ENCODE results near the gene TUBB4A. TPM values are rescaled to one million over a fixed set of nuclear protein-coding genes. Genes with fewer than 3 reads are reported as not detected.
"Not testable (repeated sequence)": the region's sequence is repeated elsewhere in the genome, so short reads cannot be mapped to it uniquely, and the experiment has no call there.

The TUBB4A gene
- total RNA-seq, 1 experiment from 2014 or later = 2.9 TPM

DNA sequence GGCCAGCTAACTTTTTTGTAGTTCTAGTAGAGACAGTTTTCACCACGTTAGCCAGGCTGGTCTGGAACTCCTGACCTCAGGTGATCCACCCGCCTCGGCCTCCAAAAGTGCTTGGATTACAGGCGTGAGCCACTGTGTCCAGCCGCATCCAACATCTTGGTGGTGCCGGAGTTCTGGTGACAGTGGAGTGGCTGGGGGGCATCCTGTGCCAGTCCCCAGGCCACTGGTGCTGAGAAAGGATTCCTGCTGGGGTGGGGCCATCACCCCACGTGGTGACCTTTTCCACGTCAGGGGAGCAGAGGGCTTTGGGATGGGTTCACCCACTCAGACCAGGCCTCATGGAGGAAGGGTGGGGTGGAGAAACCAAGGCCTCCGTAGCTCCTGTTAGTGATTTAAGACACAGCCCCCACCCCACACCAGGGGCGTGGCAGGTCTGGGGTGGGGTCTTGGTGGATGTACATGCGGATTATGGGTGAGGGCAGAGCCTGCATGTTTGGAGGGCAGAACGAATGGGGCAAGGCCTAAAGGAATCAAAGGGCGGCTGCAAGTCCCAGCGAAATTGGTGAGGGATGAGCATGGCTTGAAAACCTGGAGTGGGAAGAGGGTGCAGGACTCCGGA, 12.9 kb upstream of the TUBB4A start:
- Histone ChIP-seq H3K4me3 (ENCODE audit: insufficient read depth, low read depth, low read length) (no peak overlapping the region), H3K36me3 (replicated peaks; ENCODE audit: control insufficient read depth, insufficient read depth, low read length) (no peaks in the 10 kb centered on the region), H3K27me3 (ENCODE audit: control insufficient read depth, insufficient read depth, low read length) (no peaks in the 10 kb centered on the region)
- no peak for DNase-seq

DNA sequence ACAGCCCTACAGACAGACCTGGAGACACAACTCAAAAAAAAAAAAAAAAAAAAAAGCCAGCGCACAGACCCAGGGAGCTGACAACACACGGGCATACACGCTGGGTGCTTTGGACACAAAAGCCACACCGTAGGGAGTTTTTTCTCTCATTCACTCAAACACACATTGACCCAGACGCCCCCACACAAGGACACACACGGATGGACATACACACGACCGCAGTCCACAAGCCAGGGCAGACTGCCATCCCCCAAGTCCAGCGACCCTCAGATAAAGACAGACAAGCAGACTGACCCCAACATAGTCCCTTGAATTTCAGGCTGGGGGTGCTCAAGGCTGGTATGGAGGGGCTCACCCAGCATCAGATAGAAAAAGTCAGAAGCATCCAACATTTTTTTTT, 12.0 kb upstream of the TUBB4A start:
- Histone ChIP-seq H3K27me3 (ENCODE audit: control insufficient read depth, insufficient read depth, low read length) (no peaks in the 10 kb centered on the region), H3K36me3 (replicated peaks; ENCODE audit: control insufficient read depth, insufficient read depth, low read length) (no peaks in the 10 kb centered on the region), H3K4me3 (ENCODE audit: insufficient read depth, low read depth, low read length) (no peak overlapping the region)
- DNase-seq = no peak

DNA sequence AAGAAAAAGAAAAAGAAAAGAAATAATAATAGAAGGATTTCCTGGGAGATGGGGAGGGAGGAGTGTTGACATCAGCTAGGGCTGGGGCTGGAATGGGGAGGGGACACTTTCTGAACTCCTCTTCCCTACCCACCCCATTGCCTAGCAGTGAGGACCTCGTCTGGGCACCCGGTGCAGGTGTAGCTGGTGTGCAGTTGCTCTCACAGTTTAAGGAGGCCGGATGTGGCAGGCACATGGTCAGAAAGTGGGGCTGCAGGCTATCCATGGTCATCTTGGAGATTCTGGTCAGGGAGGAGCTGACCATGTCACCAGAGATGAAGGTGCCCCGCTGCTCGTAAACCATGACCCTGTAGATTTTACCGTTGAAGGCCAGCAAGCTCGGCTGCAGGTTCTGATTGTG, 8.5 kb upstream of the TUBB4A start:
- H3K4me3 ChIP-seq (ENCODE audit: insufficient read depth, low read depth, low read length) = no peak overlapping the region
- no peaks in the 10 kb centered on the region for H3K36me3 ChIP-seq (replicated peaks; ENCODE audit: control insufficient read depth, insufficient read depth, low read length)
- no peaks in the 10 kb centered on the region for H3K27me3 ChIP-seq (ENCODE audit: control insufficient read depth, insufficient read depth, low read length)
- DNase-seq = no peak

DNA sequence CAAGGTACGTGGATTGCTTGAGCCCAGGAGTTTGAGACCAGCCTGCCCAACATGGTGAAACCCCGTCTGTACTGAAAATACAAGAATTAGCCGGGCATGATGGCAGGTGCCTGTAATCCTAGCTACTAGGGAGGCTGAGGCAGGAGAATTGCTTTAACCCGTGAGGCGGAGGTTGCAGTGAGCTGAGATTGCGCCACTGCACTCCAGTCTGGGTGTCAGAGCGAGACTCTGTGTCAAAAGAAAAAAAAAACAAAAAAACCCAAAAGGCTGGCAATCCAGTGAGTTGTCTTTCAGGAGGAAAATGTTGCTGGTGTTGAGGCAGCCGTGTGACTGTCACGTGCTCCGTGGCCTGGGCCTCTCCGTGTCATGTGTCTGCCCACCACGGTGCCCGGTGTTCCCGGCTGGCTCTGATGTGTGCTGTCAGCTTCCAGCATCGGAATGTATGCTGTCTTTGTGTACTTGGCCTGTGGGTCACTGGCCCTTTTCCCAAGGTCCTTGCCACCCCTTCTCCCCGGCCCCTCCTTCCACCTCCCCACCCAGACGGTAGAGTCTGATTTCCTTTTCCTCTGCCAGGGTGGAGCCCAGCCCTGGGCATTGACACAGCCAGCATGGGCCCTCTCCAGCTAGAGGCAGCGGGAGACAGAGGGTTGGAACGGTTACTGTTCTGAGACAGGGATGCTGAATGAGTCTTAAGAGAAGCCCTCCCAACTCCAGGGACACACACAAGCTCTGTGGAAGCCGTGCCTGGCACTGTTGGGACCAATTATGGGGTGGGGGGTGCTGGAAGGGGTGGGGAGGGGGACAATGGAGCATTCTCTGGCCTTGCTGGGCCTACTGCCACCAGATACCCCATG, 7.2 kb upstream of the TUBB4A start:
- Histone ChIP-seq H3K27me3 (ENCODE audit: control insufficient read depth, insufficient read depth, low read length) (no peaks in the 10 kb centered on the region), H3K36me3 (replicated peaks; ENCODE audit: control insufficient read depth, insufficient read depth, low read length) (no peaks in the 10 kb centered on the region), H3K4me3 (ENCODE audit: insufficient read depth, low read depth, low read length) (no peak overlapping the region)
- no peak for DNase-seq

DNA sequence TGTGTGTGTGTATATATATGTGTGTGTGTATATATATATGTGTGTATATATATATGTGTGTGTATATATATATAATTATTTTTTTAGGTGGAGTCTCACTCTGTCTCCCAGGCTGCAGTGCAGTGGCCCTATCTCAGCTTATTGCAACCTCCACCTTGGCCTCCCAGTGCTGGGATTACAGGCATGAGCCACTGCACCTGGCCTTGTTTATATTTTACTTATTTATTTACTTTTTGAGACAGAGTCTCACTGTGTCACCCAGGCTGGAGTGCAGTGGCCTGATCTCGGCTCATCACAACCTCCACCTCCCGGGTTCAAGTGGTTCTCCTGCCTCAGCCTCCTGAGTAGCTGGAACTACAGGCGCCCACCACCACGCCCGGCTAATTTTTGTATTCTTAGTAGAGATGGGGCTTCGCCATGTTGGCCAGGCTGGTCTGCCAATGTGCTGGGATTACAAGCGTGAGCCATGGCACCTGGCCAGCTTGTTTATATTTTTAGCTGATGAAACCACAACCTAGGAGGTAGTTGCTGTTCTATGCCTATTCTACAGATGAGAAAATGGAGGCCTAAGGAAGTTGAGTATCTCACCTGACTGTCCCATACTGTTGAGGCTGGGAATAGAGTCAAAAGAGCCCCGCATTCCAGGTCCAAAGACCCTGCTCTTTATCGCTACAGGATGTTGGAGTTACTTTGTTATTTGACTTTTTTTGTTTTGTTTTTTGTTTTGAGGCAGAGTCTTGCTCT, 6.1 kb upstream of the TUBB4A start:
- not testable (repeated sequence) for DNase-seq; H3K27me3 ChIP-seq (ENCODE audit: control insufficient read depth, insufficient read depth, low read length); H3K4me3 ChIP-seq (ENCODE audit: insufficient read depth, low read depth, low read length); H3K36me3 ChIP-seq (replicated peaks; ENCODE audit: control insufficient read depth, insufficient read depth, low read length)

DNA sequence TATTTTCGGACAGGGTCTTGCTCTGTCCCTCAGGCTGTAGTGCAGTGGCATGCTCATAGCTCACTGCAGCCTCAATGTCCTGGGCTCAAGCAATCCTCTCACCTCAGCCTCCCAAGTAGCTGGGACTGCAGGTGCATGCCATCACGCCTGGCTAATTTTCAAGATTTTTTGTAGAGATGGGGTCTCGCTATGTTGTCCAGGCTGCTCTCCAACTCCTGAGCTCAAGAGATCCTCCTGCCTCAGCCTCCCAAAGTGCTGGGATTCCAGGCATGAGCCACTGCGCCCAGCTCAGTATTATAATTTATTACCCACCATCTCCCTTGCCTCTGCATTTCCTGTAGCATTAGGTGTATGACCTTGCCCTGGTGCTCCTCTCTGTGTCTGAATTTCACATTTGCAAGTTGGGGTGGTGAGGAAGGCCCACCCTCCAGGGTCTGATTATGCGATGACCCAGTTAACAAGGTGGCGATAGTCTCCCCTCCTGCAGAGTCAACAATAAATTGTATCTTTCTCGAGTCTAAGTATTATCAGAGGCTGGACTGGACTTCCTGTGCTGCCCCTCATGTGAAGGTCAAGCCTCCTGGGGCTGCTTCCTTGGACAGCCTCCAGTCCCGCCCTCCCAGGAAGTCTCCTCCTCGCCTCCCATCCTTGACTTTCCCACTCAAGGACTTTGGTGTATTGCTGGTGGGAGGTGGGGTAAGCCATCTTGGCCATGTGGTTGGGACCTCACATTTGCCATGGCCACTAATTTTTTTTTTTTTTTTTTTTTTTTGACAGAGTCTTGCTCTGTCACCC, 1.5 kb upstream of the TUBB4A start:
- H3K36me3 ChIP-seq (replicated peaks; ENCODE audit: control insufficient read depth, insufficient read depth, low read length) = no peaks in the 10 kb centered on the region; the same call in 1 of the 2 replicates
- no peak for DNase-seq
- no peak overlapping the region for H3K4me3 ChIP-seq (ENCODE audit: insufficient read depth, low read depth, low read length)
- H3K27me3 ChIP-seq (ENCODE audit: control insufficient read depth, insufficient read depth, low read length) = peaks cover 24% of the 10 kb centered on the region

DNA sequence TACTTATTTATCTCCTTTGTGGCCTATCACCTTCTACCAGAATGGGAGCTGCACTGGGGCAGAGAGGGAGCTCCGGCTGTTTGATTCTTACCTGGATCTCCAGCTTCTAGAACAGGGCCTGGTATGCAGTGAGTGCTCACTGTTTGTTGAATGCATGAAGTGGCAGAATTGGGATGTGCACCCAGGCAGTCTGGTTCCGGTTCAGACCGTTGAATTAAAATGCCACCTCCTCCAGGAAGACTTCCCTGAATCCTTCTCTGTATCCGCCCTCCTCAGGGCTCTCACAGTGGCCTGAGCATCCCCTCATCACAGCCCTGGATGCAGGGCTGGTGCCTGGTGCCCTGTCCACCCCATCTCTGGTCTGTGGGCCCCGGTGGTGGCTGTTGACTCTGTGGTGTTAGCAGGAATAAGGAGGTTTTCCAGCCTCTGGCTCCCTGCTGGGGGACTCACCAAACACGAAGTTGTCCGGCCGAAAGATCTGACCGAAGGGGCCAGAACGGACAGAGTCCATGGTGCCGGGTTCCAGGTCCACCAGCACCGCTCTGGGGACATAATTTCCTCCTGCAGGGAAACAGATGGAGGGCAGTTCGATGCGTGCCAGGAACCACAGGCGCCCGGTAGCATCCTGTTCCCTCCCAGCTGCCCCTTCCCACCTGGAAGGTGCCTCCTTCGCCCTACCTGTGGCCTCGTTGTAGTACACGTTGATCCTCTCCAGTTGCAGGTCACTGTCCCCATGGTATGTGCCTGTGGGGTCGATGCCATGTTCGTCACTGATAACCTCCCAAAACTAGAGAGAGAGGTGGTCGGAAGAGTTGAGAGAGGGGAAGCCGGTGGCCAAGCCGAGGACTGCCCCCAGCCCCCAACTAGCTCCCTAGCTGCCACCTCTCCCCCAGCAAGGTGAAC, 1.0 kb downstream of the TUBB4A start:
- no peaks in the 10 kb centered on the region; the same call in 1 of the 2 replicates for H3K36me3 ChIP-seq (replicated peaks; ENCODE audit: control insufficient read depth, insufficient read depth, low read length)
- DNase-seq = peak; percentile 50
- peaks cover 24% of the 10 kb centered on the region for H3K27me3 ChIP-seq (ENCODE audit: control insufficient read depth, insufficient read depth, low read length)
- H3K4me3 ChIP-seq (ENCODE audit: insufficient read depth, low read depth, low read length) = peak overlapping the region; percentile 54; the same call in 1 of the 2 replicates

DNA sequence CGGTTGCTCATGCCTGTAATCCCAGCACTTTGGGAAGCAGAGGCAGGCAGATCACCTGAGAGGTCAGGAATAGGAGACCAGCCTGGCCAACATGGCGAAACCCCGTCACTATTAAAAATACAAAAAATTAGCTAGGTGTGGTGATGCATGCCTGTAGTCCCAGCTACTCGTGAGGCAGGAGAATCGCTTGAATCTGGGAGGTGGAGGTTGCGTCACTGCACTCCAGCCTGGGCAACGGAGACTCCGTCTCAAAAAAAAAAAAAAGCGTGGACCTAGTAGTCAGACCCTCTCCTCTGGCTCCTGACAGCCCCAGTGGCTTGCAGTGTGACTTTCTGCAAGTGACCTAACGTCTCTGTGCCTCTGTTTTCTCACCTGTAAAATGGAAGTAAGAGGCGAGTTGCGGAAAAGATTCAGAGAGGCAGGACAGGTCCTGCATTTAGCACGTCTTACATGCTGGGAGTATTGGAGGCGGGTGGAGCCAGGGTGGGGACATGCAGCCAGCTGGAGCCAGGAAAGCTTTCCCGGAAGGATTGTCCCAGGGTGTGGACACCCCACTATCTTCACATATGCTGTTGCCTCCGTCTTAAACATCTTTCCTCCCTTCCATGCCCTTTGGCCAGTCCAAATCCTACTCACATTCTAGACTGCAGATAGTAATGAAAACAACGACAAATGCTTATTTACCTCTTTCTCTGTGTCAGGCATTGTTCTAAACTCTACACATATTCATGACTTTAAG, 2.9 kb downstream of the TUBB4A start:
- Histone ChIP-seq H3K36me3 (replicated peaks; ENCODE audit: control insufficient read depth, insufficient read depth, low read length) (no peaks in the 10 kb centered on the region; the same call in 1 of the 2 replicates), H3K27me3 (ENCODE audit: control insufficient read depth, insufficient read depth, low read length) (peaks cover 24% of the 10 kb centered on the region), H3K4me3 (ENCODE audit: insufficient read depth, low read depth, low read length) (no peak overlapping the region)
- DNase-seq = no peak

DNA sequence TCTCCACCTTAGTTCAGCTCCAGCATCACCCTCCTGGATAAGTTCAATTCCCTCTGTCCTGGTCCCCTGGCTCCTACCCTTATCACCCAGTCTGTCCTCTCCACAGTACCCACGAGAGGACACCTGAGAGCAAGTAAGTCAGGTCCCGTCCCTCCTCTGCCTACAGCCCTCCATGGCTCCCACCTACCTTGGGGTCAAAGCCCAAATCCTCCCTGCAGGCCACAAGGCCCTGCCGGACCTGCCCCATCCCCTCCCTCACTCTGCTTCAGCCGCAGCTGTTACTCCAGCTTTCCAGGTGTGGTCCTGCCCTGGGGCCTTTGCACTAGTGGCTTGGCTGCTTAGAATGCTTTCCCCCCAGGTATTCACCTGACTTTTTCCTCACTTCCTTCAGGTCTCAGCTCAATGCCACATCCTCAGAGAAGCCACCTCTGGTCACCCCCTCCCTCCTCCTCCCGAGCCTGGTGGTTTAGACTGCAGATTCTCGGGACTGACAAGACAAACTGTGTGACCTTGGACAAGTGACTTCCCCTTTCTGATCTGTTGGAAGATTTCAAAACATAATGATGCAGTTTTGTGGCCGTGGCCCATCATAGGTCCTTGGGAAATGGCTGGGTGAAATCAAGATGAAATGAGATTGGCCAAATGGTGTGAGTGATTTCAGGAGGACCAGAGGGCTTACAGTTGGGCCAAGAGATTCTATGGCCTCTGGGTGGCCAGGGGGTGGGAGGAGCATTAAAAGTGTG, 3.6 kb downstream of the TUBB4A start:
- DNase-seq = no peak

DNA sequence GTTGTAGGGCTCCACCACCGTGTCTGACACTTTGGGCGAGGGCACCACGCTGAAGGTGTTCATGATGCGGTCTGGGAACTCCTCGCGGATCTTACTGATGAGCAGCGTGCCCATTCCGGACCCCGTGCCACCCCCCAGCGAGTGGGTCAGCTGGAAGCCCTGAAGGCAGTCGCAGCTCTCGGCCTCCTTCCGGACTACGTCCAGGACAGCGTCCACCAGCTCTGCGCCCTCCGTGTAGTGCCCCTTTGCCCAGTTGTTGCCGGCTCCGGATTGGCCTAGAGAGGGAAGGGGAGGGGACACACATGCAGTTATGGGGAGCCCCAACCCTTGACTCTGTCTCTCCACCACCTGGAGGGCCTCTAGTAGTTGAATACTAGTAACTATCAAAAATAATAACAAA, 6.2 kb downstream of the TUBB4A start:
- Histone ChIP-seq H3K4me3 (ENCODE audit: insufficient read depth, low read depth, low read length) (no peak overlapping the region), H3K27me3 (ENCODE audit: control insufficient read depth, insufficient read depth, low read length) (peaks cover 5% of the 10 kb centered on the region; the same call in 1 of the 2 replicates), H3K36me3 (replicated peaks; ENCODE audit: control insufficient read depth, insufficient read depth, low read length) (no peaks in the 10 kb centered on the region; the same call in 1 of the 2 replicates)
- DNase-seq = no peak

More for the DNA sequence above, 3.6 kb downstream of the TUBB4A start:
- Histone ChIP-seq H3K4me3 (ENCODE audit: insufficient read depth, low read depth, low read length) (no peak overlapping the region), H3K27me3 (ENCODE audit: control insufficient read depth, insufficient read depth, low read length) (peaks cover 24% of the 10 kb centered on the region), H3K36me3 (replicated peaks; ENCODE audit: control insufficient read depth, insufficient read depth, low read length) (no peaks in the 10 kb centered on the region; the same call in 1 of the 2 replicates)

DNA sequence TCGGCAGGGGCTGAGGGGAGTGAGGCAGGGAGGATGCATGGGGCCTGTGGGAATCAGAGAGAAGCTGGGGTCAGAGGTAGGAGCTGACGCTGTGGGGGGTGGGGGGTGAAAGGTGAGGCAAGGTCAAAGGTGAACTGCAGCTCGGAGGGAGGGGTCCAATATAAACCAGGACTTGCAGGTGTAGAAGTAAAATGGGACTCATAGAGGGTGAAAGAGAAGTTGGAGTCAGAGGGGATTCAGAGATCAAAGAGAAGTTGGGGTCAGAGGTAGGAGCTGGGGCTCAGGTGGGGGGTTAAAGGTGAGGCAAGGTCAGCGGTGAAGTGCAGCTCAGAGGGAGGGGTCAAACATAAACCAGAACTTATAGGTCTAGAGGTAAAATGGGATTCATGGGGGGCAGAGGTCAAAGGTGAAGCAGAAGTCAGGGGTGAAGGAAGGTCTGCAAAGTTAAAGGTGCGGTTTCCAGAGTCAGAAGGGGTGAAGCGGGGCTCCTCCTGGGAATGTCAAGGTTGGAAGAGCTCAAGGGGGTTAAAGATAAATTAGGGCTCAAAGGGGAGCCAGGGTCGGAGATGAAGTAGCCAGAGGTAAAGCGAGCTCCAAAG, 7.6 kb downstream of the TUBB4A start:
- Histone ChIP-seq H3K36me3 (replicated peaks; ENCODE audit: control insufficient read depth, insufficient read depth, low read length) (no peaks in the 10 kb centered on the region), H3K4me3 (ENCODE audit: insufficient read depth, low read depth, low read length) (no peak overlapping the region), H3K27me3 (ENCODE audit: control insufficient read depth, insufficient read depth, low read length) (no peaks in the 10 kb centered on the region)
- no peak for DNase-seq

Data from H7 (cell line).